HG02870 (cell line): ENCODE data around the gene TNRC18.
"Not testable (repeated sequence)": the region's sequence is repeated elsewhere in the genome, so short reads cannot be mapped to it uniquely, and the experiment has no call there.

Experiments
- ATAC-seq: cut with Tn5 transposase; IDR thresholded peaks from one replicate; pipeline ENCODE4 v1.9.1; 2021; ENCODE audit warnings: mild to moderate bottlenecking, moderate library complexity; ENCODE audit not compliant: unreplicated experiment

TNRC18 gene

GRCh38 chr7:5350600-5351385 lies 72.8 kb downstream of the TNRC18 start:
- ATAC-seq: no peak

DNA sequence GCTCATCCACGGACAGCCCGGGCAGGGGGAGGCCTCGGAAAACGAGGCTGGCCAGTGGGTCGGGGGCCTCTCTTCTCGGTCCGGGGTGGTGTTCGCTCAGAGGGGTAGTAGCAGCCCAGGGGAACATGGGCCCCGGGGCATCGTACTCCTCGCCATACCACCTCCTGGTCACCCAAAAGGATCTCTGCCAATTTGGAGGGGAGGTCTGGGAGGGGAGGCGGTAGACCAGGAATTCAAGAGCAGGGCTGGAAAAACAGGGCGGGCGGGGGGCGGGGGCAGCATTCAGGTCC lies 73.5 kb downstream of the TNRC18 start:
- ATAC-seq: no peak

DNA sequence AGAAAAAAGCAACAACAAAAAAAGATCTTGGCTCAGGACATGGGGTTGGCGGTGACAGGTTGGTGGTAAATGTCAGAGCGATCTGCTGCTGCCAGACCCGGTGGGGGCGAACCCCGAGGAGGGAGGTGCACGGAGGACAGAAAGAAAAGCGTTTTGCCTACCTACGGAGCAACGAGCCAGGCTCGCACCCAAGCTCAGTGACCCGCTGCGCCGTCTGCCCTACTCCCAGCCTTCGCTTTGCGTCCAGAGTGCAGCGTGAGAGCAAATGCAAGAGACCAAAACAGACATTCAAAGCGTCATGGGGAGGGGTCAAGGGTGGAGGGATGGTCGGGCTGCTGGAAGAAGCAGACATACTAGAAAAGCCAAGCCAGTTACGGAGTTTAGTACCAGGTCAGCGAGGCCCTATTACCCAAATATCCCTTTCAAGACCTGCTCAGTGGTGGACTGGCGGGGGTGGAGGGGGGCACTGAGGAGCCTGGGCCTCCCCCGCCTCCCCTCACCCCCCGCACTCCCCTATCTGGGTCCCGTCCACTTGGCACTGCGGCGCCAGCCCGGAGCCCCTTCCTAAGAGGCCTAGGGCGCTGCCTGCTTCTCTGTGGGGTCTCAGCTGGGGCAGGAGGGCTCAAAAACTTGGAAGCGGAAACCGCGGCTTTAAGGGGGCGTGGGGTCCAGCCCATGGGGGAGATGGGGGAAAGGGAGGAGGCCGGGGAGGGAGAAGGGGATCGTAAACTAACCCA lies 74.0 kb downstream of the TNRC18 start:
- ATAC-seq: no peak

DNA sequence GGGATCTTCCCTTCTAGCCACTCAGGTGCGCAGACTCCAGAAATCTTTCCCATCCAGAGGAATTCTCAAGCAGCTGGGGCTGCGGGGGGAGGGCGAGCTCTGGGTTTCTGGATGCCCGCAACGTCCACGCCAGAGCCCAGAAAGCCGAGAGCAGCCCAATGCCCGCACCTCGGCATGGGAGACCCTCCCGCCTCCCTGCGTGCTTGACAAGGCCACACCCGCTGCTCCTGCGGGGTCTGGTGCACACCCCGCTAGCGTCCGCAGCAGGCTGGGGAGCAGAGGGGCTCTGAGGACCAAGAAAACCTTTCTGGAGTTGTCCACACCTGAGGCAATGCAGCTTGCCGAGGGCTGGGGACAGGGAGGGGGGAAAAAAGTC lies 74.6 kb downstream of the TNRC18 start:
- no peak for ATAC-seq

DNA sequence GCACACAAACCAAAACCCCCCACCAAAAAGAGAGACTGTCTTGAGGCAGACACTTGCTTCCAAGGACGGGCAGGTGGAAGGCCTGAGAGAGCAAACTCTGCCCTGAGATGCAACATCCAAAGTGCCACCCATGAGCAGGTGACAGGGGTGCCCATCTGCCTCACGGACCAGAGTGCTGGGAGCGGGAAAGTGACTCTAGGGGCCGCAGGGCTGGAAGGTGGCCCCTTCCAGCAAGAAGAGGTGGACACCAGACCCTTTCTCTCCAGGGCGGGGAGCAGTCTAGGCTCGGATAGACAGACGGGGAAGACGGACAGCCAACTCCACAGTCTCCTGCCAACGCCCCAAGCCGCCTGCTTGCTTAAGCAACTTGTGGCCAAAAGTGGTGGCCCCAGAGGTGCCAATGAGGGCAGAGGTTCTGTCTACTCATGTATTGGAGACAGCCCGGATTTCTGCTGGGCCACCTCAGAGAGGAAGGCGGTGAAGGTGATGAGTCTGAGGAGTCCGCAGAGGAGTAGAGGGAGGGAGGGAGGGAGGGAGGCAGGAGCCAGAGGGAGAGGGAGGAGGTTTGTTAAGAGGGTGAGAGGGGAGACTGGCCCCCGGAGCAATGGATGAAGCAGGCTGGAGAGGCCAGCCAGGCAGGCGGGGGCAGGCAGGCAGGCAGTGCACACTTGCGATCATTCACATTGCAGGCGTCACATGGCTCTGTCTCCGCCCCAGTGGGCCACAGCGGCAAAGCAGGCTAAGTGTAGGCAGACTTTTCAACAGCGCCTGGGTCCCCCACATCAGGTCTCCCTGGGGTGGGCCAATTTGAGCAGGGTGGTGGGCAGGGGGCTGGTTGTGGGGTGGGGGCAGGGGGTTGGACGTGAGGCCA lies 75.3 kb downstream of the TNRC18 start:
- ATAC-seq: no peak

DNA sequence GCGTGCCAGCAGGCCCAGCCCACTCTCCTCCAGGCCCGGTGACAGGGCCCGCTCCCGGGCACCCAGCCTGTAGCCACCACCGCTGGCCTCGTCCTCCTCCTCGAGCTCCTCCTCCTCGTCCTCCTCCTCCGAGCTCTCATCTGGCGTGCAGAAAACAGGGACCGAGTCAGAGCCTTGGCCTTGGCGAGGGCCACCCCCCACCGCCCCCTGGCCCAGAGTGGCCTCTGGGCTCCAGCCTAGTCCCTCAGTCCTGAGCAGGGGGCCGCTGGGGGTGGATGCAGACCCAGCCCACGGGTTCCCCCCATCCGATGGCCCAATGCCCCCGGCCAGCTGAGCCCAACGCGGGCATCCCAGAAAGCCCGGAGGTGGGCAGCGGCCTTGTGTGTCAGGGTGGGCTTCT lies 78.0 kb downstream of the TNRC18 start:
- ATAC-seq: no peak

GRCh38 chr7:5345171-5345570 lies 78.5 kb downstream of the TNRC18 start:
- ATAC-seq: no peak

DNA sequence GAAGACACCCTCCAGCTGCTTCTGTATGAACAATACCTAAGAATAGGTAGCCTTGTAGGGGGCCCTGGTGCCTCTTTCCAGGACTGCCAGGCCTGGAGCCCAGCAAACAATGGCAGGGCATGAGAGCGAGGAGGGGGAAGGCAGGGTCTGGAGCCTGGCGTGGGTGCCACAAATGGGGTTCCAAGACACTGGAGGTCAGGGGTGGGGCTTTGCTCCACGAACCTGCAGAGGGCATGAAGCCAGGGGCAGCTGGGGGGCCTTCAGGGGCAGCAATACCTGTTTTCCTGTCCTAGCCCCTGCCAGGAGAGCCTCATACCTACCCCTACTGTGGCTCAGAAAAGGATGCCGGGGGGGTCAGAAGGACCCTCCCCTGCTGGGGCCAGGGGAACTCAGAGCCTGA lies 79.3 kb downstream of the TNRC18 start:
- no peak for ATAC-seq

- ATAC-seq: no peak
Measured at GRCh38 chr7:5343884-5344283, 79.8 kb downstream of the TNRC18 start.

- no peak for ATAC-seq
Measured at GRCh38 chr7:5342631-5343030, 81.0 kb downstream of the TNRC18 start.

DNA sequence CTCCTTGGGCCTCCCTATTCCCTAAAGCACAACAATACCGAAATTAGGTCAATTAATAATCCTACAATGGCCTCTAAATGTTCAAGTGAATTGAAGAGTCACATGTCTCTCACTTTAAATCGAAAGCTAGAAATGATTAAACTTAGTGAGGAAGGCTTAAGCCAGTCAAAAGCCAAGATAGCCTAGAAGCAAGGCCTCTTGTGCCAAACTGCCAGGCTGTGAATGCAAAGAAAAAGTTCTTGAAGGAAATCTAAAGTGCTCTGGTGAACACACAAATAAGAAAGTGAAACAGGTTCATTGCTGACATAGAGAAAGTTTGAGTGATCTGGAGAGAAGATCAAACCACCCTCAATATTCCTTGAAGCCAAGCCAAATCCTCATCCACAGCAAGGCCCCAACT lies 83.7 kb downstream of the TNRC18 start:
- ATAC-seq: no peak

- ATAC-seq: no peak
Measured at GRCh38 chr7:5337047-5337446, 86.6 kb downstream of the TNRC18 start.

GRCh38 chr7:5334671-5335070 lies 89.0 kb downstream of the TNRC18 start:
- no peak for ATAC-seq

DNA sequence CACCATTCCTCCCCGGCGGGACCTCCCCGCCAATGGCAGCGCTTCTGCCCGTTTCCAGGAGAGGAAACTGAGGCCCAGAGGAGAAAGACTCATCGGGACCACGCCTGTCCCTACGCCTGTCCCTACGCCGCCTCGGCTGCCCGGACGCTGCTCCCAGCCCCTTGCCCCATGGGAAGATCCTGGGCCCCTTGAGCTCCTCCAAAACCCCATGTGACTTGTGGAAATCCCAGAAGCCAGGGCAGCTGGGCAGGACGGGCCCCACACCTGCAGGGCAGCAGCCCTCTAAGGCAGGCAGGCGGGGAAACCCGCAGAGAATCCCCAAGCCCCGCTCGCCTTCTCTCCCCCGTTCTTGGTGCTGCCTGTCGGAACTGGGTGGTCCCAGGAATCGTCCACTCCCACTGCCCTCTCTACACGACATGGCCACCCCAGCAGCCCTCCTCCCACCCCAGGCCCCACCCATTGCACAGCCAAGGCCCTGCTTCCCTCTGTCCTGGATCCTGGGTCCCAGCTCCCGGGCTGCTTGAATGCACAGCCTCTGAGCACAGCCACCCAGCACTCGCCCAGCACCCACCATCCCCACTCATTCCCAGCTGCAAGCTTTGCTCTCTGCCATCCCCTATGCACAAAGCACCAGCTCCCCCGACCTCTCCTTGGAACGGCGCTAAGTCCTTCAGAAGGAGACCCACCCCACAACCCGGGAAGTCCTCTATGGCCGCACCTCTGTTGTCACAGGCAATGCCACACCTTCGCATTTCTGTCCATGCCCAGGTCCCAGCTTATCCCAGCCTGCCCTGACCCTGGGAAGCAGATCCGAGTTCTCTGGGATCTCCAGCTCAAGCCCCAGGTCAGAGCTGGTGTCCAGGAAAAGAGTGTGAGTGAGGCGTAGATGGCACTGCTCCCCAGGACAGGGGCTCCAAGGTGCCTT lies 90.3 kb downstream of the TNRC18 start:
- no peak for ATAC-seq

GRCh38 chr7:5332579-5332978 lies 91.1 kb downstream of the TNRC18 start:
- ATAC-seq: no peak

DNA sequence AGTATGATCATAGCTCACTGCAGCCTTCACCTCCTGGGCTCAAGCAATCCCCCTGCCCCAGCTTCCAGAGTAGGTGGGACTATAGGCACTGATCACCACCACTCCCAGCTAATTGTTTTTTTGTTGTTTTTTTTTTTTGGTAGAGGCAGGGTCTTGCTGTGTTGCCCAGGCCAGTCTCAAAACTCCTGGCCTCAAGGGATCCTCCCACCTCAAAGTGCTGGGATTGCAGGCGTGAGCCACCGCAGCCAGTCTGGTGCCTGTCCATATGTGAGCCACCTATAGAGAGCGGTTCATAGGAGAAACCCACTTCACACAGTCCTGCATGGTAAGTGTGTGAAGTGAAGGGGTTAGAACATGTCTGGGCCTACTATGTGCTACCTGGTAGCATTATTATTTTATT lies 93.3 kb downstream of the TNRC18 start:
- ATAC-seq: no peak

DNA sequence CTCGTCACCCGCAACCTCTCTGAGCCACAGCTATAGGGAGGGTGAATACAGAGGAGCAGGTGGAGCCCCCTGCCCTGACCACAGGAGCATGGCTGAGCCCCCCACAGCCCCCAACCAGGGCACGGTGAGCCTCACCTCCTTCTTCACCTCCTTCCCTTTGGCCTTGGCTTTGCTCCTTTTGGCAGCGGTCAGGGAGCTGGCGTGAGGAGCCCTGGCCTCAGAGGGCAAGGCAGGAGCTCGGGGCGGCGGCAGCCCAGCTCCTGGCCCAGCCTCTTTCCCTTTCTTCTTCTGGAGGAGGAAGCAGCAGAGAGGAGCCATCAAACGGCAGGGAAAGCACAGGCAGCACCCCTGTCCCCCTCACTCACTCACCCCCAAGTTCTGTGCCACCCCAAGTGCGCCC lies 98.7 kb downstream of the TNRC18 start:
- ATAC-seq: no peak

GRCh38 chr7:5323800-5324781 lies 99.5 kb downstream of the TNRC18 start:
- ATAC-seq: not testable (repeated sequence)

DNA sequence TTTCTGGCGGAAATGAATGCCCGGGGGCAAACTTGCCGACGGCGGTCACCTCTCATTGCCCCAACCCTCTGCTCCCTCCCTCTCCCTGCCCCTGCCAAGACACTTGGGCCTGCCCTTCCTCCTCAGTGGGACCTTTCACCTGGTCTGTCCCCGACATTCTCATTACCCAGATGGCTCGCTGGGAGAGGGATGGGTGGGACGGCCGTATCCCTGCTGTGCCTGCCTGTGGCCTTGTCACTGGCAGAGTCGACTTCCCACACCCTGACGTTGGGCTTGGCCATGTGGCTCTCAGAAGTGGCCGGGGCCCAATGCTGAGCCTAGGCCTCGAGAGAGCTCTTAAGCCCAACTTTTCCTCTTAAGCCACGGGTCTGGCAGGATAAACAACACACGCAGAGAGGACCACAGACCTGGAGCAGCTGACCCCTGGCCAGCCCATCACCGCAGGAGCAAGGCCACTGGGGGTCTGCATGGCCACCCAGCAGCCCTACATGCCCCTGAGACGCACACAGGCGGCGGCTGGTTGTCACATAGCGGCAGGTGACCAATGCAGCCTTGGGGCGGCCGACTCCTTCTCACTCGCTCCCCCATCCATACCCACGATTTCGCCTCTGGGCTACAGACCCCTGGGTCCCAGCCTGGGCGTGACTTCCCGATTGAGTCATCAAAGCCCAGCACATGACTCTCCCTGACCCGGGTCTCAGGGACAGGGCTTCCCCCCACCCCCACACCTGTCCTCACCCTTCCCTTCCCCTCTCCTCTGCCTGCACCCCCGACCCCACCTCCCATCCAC lies 100.8 kb downstream of the TNRC18 start:
- no peak for ATAC-seq
